Measurements from ENCODE around the gene HSPB6.

GRCh38 chr19:35756377-35757230, at the start of gene HSPB6:
- TF ChIP-seq POLR2A (IDR thresholded peaks at IDR 0.05; ENCODE audit: borderline replicate concordance, extremely low read depth, insufficient read depth, insufficient read length): no peak
- no peak for TF ChIP-seq CTCF (IDR thresholded peaks at IDR 0.05 in 2 of 3, conservative IDR thresholded peaks at IDR 0.05 in 1 of 3; ENCODE audit: borderline replicate concordance in 1 of 3, insufficient read depth in 1 of 3, low read depth in 2 of 3, low read length in 2 of 3)
